ENCODE results near the gene ULK1.
A peak's percentile ranks its signal among the peaks of the same experiment; 100 is the strongest.
"Not testable (repeated sequence)": the region's sequence is repeated elsewhere in the genome, so short reads cannot be mapped to it uniquely, and the experiment has no call there.

Gene ULK1

DNA sequence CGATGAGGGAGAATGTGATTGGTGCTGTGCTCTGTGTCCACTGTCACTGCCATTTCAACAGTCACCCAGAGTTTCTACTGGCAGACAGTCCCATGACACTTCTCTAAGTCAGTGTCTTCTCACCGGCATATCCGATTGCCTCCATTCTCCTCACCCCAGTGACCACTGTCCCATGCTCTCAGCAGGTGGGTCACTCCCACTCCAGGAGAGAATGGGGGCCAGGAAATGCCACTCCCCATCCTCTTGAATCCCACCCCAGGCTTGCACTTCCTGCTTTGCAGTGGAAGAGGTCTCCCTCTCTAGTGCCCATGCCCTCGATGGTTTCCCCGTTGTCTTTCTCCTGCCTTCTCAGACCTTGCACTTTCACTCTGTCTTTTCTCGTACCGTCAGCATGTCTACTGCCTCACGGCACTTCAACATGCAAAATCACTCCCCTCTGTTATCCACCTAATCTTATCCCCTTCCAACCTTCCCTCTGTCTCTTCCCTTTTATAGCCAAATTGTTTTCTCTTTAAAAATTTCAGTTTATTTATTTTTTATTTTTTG is 53.1 kb downstream of the ULK1 start:
- no peak for DNase-seq

DNA sequence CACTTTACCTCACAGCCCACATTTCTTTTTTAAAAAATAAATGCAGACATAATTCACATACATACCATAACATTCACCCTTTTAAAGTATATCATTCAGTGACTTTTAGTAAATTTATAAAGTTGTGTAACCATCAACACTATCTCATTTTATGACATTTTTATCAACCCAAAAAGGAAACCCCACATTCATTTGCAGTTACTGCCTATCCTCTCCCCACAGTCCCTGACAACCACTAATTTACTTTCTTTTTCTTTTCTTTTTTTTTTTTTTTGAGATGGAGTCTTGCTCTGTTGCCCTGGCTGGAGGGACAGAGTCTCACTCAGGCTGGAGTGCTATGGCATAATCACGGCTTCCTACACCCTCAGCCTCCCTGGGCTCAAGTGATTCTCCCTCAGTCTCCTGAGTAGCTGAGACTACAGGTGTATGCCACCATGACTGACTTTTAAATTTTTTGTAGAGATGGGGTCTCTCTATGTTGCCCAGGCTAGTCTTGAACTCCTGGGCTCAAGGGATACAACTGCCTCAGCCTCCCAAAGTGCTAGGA is 53.8 kb downstream of the ULK1 start:
- DNase-seq, result no peak

DNA sequence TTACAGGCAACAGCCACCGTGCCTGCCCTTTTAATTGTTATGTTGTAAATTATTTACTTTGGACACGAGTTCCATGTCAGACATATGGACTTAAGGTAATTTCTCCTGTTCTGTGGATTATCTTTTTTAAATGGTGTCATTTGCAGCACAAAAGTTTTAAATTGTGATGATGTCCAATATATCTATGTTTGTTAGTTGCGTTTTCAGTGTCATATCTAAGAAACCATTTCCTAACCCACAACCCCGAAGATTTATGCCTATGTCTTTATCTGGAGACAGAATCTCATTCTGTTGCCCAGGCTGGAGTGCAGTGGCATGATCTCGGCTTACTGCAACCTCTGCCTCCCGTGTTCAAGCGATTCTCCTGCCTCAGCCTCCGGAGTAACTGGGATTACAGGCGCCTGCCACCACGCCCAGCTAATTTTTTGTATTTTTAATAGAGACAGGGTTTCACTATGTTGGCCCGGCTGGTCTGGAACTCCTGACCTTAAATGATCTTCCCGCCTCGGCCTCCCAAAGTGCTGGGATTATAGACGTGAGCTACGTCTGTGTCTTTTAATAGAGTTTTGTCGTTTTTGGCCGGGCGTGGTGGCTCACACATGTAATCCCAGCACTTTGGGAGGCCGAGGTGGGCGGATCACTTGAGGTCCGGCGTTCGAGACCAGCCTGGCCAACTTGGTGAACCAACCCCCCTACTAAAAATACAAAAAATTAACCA is 54.5 kb downstream of the ULK1 start:
- DNase-seq, result not testable (repeated sequence)

DNA sequence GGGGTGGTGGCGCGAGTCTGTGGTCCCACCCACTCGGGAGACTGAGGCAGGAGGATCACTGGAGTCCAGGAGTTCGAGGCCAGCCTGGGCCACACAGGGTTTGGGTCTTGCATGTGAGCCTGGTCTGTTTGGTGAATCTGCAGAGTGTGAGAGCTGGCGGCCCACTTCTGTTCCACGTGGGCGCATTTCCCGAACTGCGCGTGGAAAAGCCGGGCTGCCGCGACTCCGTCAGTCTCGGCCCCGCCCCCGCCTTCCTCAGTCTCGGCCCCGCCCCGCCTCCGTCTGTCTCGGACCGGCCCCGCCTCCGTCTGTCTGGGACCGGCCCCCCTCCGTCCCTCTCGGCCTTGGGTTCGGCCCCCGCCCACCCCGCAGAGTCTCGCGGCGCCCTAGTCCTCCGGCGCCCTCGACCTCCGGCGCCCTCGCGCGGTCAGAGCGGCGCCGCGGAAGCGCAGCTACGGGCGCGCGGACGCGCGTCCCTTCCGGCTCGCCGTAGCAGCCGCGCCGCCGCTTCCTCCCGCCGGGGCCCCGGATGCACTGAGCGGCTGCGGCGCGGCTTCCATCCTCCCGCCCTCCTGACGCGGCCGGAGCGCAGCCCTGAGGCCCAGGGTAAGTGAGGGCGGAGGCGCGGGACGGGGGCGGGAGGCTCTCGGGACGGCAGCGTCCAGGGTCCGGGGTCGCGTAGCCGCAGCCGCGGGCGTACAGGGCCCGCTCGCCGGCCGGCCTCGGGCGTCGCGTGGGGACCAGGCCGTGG is 55.2 kb downstream of the ULK1 start, which contains the start of gene EP400:
TSS of gene EP400 (plus strand) at position 512 of the 751 bp plus-strand sequence. CDS start 10,678 bp downstream, outside the sequence.
- DNase-seq, result peak; percentile 86

DNA sequence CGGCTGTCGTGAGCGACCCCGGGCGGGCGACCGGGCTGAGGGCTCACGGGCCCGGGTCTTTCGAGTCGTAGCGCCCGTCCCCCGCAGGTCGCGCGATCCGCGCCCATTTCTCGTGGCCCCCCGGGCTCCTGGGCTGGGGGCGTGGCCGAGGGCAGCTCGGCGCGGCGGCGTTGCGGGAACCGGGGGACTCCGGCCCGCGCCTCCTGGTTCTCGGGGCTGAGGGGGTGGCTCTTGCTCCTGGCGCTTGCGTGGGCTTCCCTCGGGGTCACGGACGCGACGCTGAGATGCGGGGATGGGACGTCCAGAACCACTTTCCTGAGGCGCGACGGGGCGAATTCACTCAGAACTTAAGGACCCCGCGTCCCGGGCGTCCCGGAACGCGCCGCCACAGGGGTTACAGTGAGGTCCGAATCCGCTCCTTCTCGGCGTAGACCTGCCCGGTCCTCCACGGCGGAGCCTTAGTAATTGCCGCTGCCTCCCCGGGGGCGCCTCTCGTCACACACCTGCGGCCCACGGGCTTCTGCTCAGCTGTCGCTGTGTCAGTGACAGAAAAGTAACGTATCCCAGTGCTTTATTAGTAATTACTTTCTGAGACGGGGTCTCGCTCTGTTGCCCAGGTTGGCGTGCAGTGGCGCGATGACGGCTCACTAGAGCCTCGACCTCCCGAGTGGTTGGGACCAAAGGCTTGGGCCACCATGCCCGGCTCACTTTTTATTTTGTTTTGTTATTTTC is 55.9 kb downstream of the ULK1 start:
- DNase-seq, result peak; percentile 32

DNA sequence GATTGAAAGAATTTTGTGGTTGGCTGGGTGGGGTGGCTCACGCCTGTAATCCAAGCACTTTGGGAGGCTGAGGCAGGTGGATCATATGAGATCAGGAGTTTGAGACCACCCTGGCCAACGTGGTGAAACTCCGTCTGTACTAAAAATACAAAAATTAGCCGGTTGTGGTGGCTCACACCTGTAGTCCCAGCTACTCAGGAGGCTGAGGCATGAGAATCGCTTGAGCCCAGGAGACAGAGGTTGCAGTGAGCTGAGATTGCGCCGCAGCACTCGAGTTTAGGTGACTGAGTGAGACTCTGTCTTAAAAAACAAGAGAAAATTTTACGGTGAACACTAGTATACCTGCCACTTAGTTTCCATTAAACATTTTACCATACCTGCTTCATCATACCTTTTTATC is 59.4 kb downstream of the ULK1 start:
- not testable (repeated sequence) for DNase-seq

DNA sequence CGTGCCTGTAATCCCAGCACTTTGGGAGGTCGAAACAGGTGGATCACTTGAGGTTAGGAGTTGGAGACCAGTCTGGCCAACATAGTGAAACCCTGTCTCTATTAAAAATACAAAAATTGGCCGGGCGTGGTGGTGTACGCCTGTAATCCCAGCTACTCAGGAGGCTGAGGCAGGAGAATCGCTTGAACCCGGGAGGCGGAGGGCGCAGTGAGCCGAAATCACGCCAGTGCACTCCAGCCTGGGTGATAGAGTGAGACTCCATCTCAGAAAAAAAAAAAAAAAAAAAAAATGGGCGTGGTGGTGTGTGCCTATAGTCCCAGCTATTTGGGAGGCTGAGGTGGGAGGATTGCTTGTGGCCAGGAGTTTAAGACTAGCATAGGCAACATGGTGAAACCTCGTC is 60.0 kb downstream of the ULK1 start:
- DNase-seq, result not testable (repeated sequence)

DNA sequence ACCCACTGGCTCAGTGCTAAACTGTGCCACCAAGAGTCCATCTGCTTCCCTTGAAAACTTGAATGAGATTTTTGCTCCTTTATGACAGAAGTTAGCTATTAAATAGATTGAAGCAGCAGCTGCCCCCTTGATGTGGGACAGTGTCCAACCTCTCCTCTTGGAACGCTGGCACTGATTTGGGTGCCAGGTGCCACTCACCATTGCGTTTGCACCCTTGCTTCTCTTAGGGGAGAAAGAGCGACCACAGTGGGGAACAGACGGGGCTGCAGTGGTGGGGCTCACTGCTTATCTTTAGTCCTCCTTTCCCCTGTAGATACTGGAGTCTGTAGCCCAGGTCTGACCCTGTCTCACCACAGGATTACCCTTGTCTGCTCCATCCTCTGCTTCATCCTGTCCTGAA is 64.7 kb downstream of the ULK1 start:
- no peak for DNase-seq

DNA sequence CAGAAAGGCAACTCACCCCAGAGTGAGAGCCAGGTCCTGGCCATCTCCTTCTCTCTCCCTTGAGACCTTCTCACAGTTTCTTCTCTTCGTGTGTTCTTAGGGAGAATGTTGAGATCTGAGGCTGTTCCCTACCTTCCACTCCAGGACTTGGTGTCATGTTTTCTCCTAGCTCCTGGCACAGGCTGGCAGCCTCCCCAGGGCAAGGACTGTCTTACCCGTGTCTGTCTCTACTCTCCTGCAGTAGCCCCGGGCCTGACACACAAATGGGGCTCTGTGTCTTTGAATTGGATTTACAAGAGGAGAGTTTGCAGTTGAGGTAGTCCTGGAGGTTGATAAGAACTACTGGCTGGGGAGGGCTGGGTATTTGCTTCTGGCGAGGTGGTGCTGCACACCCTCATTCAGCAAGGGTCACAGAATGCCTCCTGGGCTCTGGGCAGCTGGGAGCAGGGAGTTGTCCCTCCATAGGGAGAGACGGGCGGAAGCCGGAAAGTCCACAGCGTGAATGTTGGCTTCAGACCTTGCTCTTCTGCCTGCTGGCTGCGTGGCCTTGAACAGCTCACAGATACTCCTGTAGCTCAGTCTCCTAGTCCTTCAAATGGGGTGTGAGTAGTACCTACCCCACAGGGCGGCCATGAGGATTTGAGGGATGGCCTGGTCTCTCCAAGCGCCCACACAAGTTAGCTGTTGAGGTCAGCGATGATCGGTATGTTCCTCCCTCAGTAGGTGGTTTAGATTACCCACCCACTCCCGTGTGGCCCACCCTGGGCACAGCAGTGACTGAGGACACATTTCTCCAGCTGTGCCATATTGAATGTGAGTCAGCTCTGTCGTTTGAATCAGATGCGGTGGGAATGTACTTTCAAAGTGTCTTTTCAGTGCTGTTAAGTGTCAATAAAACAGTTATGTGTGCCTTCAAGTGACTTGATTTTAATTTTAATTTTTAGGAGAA is 65.5 kb downstream of the ULK1 start:
- DNase-seq, result no peak

DNA sequence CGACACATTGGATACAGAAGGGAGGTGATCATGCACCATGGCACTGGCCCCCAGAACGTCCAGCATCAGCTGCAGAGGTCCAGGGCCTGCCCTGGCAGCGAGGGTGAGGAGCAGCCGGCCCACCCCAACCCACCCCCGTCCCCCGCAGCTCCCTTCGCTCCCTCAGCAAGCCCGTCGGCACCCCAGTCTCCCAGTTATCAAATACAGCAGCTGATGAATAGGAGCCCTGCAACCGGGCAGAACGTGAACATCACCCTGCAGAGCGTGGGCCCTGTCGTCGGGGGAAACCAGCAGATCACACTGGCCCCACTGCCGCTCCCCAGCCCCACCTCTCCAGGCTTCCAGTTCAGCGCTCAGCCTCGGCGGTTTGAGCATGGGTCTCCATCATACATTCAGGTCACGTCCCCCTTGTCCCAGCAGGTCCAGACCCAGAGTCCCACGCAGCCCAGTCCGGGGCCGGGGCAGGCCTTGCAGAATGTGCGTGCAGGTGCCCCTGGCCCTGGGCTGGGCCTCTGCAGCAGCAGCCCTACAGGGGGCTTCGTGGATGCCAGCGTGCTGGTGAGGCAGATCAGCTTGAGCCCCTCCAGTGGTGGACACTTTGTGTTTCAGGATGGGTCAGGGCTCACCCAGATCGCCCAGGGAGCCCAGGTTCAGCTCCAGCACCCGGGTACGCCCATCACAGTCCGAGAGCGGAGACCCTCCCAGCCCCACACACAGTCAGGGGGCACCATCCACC is 66.3 kb downstream of the ULK1 start:
- not testable (repeated sequence) for DNase-seq

DNA sequence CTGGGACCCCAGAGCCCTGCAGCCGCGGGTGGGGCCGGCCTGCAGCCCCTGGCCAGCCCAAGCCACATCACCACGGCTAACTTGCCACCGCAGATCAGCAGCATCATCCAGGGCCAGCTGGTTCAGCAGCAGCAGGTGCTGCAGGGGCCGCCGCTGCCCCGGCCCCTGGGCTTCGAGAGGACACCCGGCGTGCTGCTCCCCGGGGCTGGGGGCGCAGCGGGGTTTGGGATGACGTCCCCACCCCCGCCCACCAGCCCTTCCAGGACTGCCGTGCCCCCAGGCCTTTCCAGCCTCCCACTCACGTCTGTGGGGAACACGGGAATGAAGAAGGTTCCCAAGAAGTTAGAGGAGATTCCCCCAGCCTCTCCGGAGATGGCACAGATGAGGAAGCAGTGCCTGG is 66.9 kb downstream of the ULK1 start:
- not testable (repeated sequence) for DNase-seq

DNA sequence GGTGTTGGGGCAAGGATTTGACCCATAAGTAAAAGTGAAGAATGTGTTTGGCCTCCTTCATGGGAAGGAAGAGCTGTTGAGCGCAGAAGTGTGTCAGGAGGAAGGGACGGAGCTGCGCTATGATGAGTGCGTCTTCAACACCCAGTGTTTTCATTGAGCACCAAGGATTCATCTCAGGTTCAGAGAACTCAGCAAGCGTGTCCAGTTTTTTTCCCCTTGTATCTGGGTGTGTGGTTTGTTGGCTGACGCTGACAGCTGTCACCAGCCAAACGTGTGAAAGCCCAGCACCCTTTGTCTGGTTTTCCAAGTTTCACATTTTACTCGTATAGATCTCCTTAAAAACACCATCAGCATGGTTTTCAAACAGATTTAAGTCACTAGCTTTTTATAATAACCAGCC is 67.6 kb downstream of the ULK1 start:
- DNase-seq, result no peak

DNA sequence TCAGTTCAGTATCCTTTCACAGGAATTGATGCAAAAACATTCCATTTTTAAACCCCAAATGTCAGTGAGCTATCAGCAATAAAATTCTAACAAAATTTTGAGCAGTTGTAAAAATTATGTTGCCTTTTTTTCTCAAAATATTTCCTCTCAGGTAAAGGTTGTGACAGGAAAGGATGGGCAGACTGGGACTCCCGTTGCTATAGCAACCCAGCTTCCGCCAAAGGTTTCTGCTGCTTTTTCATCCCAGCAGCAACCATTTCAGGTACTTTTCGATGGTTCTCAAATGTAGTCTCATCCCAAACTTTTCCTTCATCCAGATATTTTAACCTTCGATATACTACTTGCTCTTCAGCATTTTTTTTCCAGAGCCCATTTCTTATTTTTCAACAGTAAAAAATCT is 69.0 kb downstream of the ULK1 start:
- DNase-seq, result no peak

DNA sequence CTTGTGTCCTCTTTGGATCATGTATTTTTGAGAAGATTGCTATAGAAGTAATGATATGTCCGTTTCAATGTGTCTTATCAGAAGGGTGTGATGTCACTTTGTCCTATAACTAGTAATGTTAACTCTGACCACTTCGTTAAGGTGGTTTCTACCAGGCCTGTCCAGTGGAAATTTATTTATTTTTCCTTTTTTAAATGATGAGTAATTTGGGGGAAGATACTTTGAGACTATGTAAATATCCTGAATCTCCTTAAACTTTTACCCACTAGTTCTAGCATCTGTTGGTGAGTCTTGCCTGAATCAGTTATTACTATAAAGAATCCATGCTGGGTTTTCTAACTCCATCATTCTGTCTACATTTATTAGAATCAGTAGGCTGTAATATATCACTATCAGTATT is 70.7 kb downstream of the ULK1 start:
- DNase-seq, result no peak

DNA sequence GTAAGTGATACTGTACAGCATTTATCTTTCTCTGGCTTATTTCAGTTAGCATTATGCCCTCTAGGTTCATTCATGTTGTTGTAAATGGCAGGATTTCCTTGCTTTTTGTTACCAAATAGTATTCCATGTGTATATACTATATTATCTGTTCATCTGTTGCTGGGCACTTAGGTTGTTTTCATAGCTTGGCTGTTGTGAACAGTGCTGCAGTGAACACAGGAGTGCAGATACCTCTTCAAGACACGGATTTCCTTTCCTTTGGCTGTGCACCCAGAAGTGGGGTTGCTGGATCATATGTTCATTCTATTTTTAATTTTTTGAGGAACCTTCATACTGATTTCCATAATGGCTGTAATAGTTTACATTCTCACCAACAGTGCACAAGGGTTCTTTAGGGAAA is 76.8 kb downstream of the ULK1 start:
- DNase-seq, result no peak
